Loucy (cell line): ENCODE measurements around the gene HCAR1.

Experiments
- CTCF ChIP-seq: fragments of 200-600 bp; sonication (generic); conservative IDR thresholded peaks from 2 replicates; pipeline ENCODE4 v1.5.1; 2014; ENCODE audit warnings: mild to moderate bottlenecking, antibody characterized with exemption, low read length
- EZH2phosphoT487 ChIP-seq: fragments of 200-600 bp; IDR thresholded peaks from 2 replicates; pipeline ENCODE4 v1.6.1; 2018; ENCODE audit warnings: antibody characterized with exemption, mild to moderate bottlenecking, moderate library complexity, borderline replicate concordance

GRCh38 chr12:122691566-122691965 is 39.1 kb downstream of the HCAR1 start:
- TF ChIP-seq CTCF = no peak
- TF ChIP-seq EZH2phosphoT487 = no peak
